Measurements from ENCODE around the gene CAPN13.

DNA sequence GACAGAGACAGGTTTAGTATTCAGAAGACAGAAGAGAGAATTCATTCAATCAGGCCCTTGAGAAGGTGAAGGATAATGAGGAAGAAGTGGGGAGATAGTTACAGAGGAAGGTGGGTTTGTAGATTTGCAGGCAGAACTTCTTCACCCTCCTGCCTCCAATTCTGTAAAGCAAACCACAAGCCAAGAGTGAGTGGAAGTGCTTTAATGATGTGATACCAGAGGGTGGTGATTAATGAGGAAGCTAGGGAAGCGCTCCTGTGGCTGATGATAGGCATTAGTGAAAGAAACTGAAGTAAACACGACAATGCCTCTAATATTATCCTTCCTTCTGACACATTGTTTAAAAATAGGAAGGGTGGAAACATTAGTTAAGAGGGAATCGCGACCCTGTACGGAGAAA, 78.2 kb downstream of the CAPN13 start:
- TF ChIP-seq, protein P1, sequence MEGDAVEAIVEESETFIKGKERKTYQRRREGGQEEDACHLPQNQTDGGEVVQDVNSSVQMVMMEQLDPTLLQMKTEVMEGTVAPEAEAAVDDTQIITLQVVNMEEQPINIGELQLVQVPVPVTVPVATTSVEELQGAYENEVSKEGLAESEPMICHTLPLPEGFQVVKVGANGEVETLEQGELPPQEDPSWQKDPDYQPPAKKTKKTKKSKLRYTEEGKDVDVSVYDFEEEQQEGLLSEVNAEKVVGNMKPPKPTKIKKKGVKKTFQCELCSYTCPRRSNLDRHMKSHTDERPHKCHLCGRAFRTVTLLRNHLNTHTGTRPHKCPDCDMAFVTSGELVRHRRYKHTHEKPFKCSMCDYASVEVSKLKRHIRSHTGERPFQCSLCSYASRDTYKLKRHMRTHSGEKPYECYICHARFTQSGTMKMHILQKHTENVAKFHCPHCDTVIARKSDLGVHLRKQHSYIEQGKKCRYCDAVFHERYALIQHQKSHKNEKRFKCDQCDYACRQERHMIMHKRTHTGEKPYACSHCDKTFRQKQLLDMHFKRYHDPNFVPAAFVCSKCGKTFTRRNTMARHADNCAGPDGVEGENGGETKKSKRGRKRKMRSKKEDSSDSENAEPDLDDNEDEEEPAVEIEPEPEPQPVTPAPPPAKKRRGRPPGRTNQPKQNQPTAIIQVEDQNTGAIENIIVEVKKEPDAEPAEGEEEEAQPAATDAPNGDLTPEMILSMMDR (IDR thresholded peaks at IDR 0.05; ENCODE audit: low read depth, low read length, poor library complexity, severe bottlenecking): no peak
- TF ChIP-seq EZH2phosphoT487 (IDR thresholded peaks at IDR 0.05; ENCODE audit: borderline replicate concordance, low read length): no peak
